ENCODE measurements around the gene MOCS3.

Gene MOCS3, protein sequence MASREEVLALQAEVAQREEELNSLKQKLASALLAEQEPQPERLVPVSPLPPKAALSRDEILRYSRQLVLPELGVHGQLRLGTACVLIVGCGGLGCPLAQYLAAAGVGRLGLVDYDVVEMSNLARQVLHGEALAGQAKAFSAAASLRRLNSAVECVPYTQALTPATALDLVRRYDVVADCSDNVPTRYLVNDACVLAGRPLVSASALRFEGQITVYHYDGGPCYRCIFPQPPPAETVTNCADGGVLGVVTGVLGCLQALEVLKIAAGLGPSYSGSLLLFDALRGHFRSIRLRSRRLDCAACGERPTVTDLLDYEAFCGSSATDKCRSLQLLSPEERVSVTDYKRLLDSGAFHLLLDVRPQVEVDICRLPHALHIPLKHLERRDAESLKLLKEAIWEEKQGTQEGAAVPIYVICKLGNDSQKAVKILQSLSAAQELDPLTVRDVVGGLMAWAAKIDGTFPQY

DNA sequence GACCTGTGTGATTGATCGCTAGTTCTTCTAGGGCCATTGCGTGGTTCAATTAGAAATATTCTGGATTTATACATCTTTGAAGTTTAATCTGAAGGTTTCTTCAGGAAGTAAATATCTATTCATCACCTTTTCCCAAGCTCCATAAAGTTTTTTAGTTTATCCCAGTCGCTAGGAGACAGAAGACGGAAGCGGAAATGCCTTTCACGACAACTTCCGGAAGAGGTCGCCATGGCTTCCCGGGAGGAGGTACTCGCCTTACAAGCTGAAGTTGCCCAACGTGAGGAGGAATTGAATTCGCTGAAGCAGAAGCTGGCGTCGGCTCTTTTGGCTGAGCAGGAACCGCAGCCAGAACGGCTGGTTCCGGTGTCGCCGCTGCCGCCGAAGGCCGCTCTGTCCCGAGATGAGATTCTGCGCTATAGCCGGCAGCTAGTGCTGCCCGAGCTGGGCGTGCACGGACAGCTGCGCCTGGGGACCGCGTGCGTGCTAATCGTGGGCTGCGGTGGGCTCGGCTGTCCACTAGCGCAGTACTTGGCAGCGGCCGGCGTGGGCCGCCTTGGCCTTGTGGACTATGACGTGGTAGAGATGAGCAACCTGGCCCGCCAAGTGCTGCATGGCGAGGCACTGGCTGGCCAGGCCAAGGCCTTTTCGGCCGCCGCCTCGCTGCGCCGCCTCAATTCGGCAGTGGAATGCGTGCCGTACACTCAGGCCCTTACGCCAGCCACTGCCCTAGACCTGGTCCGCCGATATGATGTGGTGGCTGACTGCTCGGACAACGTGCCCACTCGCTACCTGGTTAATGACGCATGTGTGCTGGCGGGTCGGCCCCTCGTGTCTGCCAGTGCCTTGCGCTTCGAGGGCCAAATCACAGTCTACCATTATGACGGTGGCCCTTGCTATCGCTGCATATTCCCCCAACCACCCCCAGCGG, at the start of gene MOCS3:
Gene MOCS3, plus strand, starts transcription at position 204 of the 928 bp plus-strand sequence. Its CDS starts 25 bp downstream, at position 229.
- DNase-seq, result peak; percentile 90

DNA sequence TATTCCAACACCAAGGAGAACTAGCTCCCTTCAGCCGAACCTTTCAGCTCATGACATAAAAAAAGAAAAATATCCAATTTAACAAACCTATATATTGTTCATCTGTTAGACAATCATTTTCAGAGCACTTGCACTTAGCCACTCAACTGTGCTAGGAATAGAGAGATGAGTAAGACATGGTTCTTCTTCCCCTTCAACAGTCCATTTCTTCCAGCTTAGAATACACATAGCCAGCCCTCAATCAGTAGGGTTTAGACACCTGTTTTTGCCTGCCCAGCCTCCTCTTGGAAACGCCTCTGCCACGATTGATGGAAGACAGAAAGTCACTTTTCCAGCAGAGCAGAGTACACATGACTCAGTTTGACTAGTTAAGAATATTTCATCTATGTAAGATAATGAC, 49.2 kb upstream of the MOCS3 start:
- DNase-seq, result no peak

DNA sequence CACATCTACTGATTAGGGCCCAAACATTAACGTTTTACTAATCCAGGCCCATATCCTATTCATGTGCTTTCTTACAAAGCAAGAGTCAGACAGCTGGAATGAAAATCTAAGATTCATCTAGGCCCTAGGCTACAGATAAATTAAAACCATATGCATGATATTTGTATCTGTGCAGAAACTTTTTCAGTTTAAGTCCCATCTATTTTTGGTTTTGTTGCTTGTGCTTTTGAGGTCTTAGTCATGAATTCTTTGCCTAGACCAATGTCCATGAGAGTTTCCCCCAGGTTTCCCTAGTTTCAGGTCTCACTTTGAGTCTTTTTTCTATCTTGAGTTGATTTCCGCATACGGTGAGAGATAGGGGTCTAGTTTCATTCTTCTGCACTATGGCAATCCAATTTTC, 47.6 kb upstream of the MOCS3 start:
- DNase-seq, result no peak

DNA sequence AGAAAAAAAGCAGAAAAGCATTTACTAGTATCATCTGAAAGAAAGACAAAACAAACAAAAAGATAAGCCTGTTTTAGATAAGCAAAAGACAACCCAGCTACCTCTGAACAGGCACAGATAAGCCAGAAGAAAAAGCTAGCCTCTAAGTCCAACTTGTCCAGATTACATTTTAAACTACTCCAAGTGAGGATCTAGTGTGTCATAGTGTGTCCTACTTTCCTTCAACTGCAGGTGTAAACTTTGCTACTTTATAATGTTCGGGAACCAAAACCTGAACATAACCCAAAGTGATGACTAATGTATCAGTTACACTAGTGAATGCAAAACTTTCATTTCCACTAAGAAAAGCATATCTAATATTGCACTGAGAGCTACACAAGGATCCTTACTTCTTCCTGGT, 46.9 kb upstream of the MOCS3 start:
- DNase-seq, result peak; percentile 52

DNA sequence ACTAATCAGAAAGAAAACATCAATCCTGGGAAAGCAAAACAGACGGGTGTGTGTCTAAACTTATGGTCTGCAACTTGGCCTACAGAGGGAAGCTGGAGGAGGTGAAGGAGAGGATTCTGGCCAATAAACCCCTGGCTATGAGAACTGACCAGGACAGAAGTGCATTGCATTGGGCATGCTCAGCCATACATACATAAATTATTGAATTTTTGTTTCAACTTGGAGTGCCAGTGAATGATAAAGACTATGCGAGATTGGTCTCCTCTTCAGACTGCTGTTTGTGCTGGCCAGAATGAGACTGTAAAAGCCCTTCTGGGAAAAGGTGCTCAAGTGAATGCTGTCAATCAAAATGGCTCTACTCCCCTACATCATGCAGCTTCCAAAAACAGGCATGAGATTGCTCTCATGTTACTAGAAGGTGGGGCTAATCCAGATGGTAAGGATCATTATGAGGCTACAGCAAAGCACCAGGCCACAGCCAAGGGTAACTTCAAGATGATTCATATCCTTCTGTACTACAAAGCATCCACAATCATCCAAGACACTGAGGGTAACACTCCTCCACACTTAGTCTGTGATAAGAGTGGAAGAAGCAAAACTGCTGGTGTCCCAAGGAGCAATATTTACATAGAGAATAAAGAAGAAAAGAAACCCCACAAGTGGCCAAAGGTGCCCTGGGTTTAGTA, 44.8 kb upstream of the MOCS3 start:
- peak; percentile 74 for DNase-seq

DNA sequence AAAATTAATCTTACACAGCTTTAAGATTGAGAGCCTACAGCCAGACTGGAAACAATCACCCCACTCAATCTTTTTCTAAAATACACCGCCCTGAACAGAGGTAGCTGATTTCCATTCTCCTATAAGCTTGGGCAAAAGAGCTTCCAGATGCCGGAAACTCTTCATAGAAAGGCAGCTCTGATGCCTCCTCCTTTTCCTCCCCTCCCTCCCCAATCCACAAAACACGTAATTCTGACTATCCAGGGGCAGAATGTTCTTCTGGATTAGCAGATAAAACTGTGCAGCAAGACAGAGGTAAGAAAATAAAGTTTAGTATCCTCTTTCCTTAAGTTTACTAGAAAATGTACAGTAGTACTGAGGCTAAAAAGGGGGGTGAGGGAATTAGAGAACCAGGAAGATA, 43.2 kb upstream of the MOCS3 start:
- no peak for DNase-seq

DNA sequence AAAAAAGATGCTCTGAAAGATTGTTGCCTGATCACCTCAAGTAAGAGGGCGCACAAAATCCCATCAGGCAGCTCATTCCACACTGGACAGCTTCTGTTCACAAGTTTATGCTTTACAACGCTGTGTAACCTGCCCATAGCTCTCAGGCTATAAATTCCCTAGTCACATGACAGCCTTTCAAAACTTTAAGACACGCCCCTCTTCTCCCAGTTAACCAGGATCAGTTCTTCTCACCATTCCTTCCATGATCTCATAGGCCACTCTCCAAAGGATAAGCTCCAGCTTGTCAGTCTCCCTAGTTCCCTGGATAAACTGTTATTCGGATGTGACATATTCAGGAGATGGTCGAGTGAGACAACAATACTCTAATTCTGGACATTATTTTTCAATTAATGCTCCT, 42.4 kb upstream of the MOCS3 start:
- no peak for DNase-seq

DNA sequence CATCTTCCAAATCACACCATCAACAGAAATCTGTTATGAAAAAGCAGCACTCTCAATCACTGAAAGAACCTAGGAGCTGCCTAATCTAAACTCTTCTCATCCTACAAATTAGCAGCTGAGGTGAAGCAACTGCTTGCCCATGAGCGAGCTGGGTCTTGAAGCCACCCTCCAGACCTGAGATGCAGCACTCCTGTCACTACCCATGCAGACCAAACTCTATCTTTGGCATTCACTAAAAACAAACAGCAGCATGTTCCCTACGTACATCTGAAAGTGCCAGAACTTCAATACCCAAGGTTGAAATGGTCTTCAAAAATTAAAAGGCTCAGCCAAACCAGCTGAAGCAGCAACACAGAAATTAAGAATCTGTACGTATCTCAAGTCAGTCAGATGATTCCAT, 41.7 kb upstream of the MOCS3 start:
- DNase-seq, result no peak

DNA sequence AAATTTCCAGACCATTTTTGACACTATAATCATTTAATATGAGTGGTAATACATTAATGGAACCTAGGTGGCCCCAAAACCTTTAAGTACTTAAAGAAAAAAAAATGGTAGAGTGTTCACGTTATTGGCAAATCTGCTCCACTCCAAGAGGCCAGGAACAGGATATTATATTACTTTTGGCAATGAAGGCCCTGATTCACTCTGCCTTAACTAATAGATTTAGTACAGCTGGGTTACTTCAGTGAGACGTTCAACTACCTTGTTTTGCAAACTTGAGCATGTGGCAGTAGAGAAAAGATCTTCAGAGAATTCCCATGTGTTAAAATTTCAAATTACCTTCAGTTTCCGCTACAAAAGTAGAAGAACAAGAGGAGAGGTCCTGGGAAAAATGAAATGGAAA, 40.2 kb upstream of the MOCS3 start:
- DNase-seq, result no peak

DNA sequence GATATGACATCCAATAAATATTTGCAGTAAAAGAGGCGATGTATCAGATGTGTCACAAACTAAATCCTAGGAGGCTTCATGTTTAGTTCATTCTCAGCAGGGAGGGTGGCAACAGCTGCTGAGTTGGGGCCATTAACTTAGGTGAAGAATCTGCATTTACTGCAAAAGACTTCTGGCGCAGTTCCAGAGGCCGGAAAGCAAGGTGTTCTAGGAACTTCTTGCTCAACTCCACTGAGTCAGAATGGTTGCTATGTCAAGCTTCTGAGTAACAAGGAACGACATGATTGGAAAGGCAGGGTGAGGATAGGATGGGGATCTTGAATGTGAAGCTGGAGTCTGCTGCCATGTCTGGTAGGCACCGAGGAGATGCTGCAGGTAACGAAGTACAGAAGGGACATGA, 39.1 kb upstream of the MOCS3 start:
- DNase-seq, result no peak

DNA sequence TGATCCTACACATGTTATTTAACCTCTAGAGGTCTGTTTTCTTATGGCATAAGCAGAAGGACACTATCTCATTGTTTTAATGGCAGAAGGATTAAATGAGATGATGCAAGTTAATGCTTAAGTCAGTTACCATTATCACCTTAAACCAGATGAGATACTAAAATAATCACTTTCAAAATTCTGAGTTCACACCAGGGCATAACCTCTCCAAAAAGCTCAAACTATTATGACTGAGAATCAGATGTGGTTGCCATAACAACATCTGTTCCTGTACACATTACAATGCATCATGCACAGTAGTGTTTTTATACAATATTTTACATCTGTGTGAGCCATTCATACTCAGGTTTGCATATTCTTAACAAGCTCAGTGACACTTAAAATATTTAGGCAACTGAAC, 37.6 kb upstream of the MOCS3 start:
- DNase-seq, result peak; percentile 31

DNA sequence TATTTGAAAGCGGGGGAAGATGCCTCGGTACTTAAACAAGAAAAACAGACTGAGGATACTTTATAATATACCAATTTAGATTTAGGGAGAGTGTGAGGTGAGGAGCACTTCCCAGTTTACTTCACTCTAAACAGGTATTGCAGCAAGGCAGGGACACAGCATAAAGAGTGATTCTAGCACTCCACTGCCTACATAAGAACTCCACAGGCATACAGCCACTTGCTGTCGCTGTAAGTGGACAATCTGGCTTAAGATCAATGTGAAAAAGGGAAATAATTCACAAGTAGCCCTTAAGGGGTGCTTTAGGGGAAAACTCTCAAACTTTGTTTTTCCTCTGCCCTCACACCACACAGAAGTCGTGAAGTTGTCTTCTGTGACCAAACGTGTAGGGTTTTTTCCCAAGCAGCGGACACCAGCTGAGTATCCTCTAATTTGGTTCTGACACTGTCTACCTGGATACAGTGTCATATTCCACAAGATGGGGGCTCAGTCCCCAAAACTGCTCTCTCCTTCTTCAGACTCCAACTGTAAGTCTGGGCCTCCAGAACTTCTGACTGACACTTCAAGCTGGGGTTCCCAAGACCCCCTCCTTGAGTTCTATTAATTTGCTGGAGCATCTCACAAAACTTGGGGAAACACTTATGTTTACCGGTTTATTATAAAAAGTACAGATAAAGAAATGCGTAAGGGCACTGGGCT, 36.7 kb upstream of the MOCS3 start:
- no peak for DNase-seq

DNA sequence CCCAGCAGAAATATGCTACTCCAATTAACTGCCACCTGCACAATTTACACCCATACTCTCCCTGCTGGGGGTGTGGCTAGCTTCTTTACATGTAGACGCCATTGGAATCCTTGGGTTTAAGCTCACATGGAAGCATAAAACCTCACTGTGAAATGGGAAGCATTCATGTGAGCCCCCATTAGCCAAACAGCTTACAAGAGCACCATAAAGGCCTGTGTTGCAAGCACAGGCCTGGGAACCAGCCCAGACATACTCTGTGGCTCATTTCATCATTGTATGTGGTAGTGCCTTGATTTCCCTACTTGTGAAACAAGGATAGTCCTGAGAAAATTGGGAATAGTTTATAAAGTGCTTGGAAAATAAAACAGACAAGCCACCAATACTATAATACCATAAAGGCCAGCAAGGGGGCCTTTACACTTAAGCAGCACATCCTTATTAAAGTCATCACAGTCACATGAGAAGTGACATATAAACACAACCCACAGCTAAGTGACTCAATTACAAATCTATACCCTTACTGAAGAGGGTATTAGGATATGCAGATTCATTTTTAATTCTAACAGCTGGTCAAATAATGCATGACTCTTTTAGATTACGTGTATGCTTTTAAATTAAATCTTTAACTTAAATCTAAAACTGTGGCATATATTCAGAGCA, 34.2 kb upstream of the MOCS3 start:
- no peak for DNase-seq

DNA sequence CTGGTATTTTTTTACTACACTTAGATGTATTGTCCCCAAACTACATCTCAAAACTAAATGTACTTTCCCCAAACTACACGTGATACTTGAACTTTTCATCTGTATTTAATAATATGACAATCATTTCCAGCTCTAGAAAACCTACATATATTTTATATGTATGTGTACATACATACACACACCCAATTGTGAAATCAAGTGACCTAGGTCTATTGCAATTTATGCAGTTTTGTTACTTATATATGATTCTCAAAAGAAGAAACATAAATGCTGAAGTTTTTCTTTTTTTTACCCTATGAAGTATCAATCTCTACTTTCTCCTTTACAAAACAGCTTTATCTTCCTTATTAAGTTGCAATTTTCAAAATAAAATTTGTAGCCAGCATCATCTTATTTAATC, 32.1 kb upstream of the MOCS3 start:
- DNase-seq, result no peak

DNA sequence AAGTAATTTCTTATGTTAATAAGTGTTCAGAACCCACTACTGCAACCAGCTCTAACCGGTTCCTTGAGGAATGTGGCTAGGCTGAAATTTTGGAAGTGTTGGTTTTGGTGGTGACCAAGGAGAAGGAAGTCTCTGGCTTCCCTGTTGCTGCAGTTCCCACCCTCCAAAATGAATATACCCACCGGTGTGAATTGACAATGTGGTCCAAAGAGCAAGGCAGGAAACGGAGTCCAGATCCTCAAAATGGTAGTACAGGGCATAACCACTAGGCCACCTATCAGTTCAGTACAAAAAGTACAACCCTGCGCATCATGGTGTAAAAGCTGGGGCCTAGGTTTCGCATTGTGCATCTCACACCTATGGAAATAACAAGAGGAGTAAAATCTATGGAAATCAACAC, 30.1 kb upstream of the MOCS3 start:
- DNase-seq, result peak; percentile 18

DNA sequence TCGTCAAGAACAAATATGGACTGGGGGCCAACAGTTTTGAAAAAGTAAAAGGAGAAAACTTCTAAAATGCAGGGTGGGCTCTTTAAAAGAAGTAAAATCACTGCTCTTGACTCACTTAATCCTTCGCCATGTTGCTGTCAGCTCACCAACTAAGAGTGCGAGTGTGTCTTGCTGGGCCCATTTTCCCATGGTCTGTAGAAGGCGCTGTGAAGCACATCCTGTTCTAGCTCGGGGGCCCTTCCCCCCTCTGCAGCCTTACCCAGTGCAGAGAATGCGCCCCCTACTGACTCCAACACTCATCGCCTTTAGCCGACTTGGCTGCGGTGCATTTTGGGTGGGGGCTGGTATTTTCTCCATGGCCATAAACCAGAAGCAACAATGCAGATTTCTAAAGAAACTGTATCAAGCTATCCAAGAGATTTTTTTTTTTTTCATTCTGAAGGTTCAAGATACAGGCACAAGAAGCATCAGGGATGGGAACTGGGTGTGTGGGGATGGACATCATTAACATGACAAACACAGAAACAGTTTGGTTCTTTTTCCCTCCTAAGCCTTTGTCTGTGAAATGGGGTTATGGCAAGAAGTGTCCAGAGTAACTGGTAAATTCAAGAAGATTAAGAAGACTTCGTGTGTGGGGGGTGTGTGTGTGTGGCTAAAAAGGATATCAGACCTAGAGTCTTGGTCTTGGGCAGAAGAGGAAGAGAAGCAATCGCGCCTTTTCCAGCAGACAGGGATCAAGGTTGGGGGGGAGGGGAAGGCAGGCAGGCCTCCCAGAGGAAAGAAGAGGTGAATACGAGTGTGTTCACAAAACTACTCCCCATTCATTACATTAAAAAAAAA, 29.1 kb upstream of the MOCS3 start:
- peak; percentile 97 for DNase-seq

DNA sequence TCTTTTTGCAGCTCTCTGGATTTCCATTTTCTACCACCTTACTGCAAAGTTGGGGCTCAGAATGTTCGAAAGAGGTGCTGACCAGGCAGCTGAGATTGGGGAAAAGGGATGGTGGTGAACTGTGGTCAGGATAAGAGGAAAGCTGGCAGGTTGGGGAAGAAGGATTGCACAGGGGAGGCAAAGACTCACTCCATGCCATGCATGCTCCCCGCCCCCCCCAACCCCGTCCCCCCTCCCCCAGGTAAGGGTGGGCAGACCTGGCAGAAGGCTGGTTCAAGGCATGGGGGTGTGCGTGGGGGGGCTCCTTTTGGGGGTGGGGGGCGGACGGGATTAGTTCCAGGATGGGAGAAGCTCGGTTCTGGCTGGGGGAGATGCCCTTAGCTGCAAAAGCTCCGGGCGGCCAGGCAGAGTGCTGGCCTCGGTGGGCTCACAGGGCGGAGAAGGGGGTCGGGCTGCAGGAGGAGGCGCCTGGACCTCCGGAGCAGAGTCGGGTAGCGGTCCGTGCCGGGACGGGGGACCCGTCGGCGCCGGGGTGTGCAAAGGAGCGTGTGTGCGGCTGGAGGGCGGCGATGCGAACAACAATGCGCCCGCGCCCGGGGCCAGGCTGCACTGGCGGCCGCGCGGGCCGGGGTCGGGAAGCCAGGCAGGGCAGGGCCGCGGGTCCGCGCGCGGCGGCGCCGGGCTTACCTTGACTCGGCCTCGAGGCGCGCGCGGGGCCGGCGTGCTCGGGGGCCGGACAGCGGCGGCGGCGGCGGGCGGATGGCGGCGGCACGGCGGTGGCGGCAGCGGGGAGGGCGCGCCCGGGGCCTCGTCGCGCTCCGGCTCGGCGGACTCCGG, 28.3 kb upstream of the MOCS3 start:
- peak; percentile 22 for DNase-seq

DNA sequence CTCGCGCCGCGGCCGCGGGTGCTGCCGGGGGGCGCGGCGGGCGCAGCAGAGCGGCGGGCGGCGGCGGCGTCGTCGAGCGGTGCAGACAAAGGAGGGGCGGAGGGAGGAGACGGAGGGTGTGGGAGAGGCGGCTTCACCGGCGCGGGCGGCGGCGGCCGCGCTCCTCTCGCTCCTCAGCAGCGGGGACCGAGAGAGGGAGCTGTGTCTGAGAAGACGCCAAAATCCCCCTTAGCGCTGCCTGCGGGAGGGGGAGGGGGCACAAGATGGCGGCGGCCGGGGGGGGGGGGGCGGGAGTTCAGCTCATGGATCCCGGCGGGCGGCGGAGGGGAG, 27.7 kb upstream of the MOCS3 start:
- DNase-seq, result no peak

DNA sequence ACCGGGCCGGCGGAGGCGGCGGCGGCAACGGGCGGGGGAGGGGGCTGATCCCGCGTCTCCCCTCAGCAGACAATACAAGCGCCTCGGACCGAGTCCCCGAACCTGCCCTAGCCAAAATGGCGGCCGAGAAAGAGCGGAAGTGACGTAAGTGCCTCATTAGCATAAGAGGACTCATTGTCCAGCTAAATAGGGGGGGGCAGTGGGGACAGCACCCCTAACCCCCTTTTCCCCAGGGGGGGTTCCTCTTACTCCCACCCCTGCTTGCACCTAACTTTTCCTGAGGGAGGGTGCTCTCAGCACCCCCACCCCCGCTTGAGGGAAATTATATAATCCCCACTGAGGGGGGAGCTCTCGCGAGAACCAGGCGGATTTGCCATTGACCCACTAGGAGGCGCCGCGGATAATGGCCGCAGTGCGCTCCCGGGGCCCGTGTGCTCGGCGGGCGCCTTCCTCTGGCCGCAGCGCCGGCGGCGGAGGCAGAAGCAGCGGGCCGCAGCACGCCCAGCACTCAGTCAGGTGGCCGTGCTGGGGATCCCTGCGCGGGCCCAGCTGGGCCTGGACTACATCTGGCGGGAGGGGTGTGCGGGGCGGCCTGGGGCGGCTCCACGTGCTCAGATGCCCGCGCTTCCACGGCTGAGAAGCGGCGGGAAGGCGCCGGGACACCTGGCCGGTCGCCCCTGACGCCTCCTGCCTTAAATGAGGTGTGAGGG, 27.2 kb upstream of the MOCS3 start, which contains the start of gene ADNP:
Gene ADNP, minus strand, starts transcription at position 132 of the 710 bp plus-strand sequence. CDS start 27,441 bp downstream, outside the sequence.
- peak; percentile 93 for DNase-seq

All from activated CD4-positive, alpha-beta T cell treated with anti-CD3 and anti-CD28 coated beads, Interleukin-10, Interleukin-2, amounts not matched to agents 100 ng/mL and 50 ng/mL, durations not matched to agents 16 hours and 8 hours (primary cell).